ENCODE data around the gene GNA15.
"Not testable (repeated sequence)": the region's sequence is repeated elsewhere in the genome, so short reads cannot be mapped to it uniquely, and the experiment has no call there.

GNA15 gene

GRCh38 chr19:3192684-3193083 is 56.9 kb downstream of the GNA15 start:
- no peak for DNase-seq

- peak; percentile 89 for DNase-seq
Measured at GRCh38 chr19:3193256-3194105, 57.6 kb downstream of the GNA15 start.

GRCh38 chr19:3194106-3195087 is 58.6 kb downstream of the GNA15 start:
- peak; percentile 87 for DNase-seq

- DNase-seq: no peak
Measured at GRCh38 chr19:3196064-3196932, 60.5 kb downstream of the GNA15 start.

- DNase-seq: no peak
Measured at GRCh38 chr19:3196933-3197205, 61.0 kb downstream of the GNA15 start.

- DNase-seq: no peak
Measured at GRCh38 chr19:3198901-3199700, 63.3 kb downstream of the GNA15 start.

- DNase-seq: no peak
Measured at GRCh38 chr19:3201072-3201700, 65.4 kb downstream of the GNA15 start.

- DNase-seq: no peak
Measured at GRCh38 chr19:3201911-3202310, 66.1 kb downstream of the GNA15 start.

- no peak for DNase-seq
Measured at GRCh38 chr19:3202346-3202745, 66.5 kb downstream of the GNA15 start.

GRCh38 chr19:3202895-3203294 is 67.1 kb downstream of the GNA15 start:
- not testable (repeated sequence) for DNase-seq

- no peak for DNase-seq
Measured at GRCh38 chr19:3203805-3204645, 68.2 kb downstream of the GNA15 start.

GRCh38 chr19:3204646-3205275 is 68.9 kb downstream of the GNA15 start:
- DNase-seq: no peak

- no peak for DNase-seq
Measured at GRCh38 chr19:3206216-3206953, 70.6 kb downstream of the GNA15 start.

GRCh38 chr19:3207461-3208242 is 71.8 kb downstream of the GNA15 start:
- peak; percentile 30 for DNase-seq

- no peak for DNase-seq
Measured at GRCh38 chr19:3208317-3209207, 72.7 kb downstream of the GNA15 start.

- DNase-seq: peak; percentile 81
Measured at GRCh38 chr19:3210347-3211017, 74.6 kb downstream of the GNA15 start.

- DNase-seq: no peak
Measured at GRCh38 chr19:3211191-3211590, 75.4 kb downstream of the GNA15 start.

All from hematopoietic multipotent progenitor cell treated with erythropoietin and hydrocortisone succinate and interleukin-3 and kit ligand, for 4 days (in vitro differentiated cells).